HS-5 (cell line): ENCODE data around the gene SLC29A2.

Experiments used
- DNase-seq: peaks from one replicate; pipeline ENCODE4 v3.0.0-alpha.2; 2012; ENCODE audit warnings: low read depth

Gene SLC29A2

DNA sequence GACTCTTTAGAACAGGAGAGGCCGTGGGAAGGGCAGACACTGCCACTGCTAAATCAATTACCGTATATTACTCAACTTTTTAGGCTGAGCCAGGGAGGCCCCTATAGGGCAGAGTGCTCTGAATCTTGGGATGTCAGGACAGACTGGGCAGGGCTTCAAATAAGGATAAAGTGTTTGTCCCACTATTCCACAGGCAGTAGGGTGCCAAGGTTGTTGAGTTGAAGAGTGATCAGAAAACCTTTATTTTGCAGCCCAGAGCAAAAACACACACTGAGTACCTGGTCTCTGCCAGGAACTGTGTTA, 22.5 kb downstream of the SLC29A2 start:
- no peak for DNase-seq

GRCh38 chr11:66347425-66348276, 23.9 kb downstream of the SLC29A2 start, which contains the start of gene B4GAT1:
TSS of gene B4GAT1 (minus strand) at chr11:66347629. CDS start at chr11:66347545, 84 bp downstream.
- peak; percentile 89 for DNase-seq

DNA sequence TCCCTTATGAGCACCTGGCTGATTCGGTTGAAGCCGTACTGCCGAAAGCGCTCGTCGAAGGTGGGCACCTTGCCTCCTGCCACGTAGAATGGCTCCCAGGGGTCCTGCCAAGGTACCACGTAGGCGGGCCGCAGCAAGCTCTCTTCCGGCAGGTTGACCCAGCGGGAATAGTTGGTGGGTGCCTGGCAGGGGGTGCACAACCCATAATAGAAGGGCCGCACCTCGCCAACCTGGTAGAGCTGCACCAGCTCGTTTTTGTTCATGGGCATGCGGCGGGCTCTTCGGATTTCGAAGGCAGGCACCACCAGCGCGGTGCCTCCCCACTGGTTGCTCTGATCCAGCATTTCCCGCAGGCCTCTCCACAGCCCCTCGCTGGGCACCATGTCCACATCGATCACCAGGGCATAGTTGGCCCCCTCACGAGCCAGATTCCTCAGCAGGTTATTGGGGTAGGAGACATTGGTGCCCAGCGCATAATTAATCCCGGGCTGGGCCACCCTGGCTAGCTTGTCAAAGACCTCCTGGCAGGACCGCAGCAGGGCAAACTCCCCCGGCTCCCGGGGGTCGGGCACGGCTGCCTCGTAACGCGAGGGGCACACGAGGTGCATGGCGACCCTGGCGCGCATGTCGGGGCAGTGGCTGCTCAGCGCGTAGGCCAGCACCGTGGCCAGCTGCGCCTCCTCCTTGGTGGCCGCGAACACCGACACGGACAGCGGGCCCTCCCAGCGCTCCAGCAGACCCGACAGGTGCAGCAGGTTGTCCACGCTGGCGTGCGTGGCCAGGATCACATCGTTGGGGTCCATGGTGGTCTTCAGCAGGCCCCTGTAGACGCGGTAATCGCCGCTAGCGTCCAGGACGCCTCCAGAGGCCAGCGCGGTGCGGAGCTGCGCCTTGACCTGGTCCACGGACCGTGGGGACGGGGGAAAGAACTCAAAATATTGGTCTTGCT, 24.8 kb downstream of the SLC29A2 start:
- DNase-seq: no peak

- DNase-seq: no peak
These were observed 26.3 kb downstream of the SLC29A2 start for GRCh38 chr11:66345316-66345649.

DNA sequence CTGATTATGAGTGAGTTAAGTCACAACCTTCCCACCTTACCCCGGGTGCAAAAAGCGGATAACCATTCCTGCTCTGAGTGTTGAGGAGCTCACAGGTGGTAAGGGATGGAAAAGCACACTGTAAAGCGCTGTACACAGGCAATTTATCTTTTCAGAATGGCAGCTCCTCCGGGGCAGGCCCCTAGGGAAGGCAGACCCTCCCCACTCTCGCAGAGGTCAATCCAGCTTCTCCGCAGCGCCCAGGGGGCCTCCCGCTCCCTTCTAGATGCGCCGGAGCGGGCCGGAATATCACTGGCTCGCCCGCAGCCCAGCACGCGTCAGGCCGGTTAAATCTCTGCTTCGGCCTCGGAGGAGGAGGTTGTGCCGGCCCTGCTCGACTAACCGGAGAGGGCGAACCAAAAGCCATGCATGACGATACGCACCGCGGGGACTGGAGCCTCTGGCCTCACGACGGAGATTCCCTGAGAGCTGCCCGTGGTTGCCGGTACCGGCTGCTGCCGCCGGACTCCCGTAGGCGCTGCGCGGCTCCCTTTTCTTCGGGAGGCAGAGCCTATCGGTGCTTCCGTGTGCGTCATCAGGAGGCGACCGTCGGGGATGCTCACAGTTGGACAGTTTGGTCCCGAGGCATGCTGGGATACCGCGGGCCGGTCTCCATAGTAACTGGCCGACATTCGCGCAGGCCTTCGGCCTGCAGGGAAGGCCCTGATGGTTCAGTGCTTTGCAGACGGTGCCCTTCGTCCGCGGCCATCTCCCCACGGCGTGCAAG, 26.8 kb downstream of the SLC29A2 start, which contains the start of gene BRMS1:
TSS of gene BRMS1 (minus strand) at position 555 of the 766 bp plus-strand sequence. CDS start 2,870 bp downstream, outside the sequence.
- peak; percentile 84 for DNase-seq

- DNase-seq: no peak
These were observed 28.4 kb downstream of the SLC29A2 start for GRCh38 chr11:66343176-66343575.

- DNase-seq: no peak
These were observed 29.9 kb downstream of the SLC29A2 start for GRCh38 chr11:66341502-66342126.

GRCh38 chr11:66340596-66341501, 30.7 kb downstream of the SLC29A2 start:
- DNase-seq: no peak

GRCh38 chr11:66339686-66340483, 31.7 kb downstream of the SLC29A2 start:
- no peak for DNase-seq

- no peak for DNase-seq
These were observed 32.3 kb downstream of the SLC29A2 start for GRCh38 chr11:66339162-66339675.

- DNase-seq: no peak
These were observed 33.0 kb downstream of the SLC29A2 start for GRCh38 chr11:66338276-66339161.

DNA sequence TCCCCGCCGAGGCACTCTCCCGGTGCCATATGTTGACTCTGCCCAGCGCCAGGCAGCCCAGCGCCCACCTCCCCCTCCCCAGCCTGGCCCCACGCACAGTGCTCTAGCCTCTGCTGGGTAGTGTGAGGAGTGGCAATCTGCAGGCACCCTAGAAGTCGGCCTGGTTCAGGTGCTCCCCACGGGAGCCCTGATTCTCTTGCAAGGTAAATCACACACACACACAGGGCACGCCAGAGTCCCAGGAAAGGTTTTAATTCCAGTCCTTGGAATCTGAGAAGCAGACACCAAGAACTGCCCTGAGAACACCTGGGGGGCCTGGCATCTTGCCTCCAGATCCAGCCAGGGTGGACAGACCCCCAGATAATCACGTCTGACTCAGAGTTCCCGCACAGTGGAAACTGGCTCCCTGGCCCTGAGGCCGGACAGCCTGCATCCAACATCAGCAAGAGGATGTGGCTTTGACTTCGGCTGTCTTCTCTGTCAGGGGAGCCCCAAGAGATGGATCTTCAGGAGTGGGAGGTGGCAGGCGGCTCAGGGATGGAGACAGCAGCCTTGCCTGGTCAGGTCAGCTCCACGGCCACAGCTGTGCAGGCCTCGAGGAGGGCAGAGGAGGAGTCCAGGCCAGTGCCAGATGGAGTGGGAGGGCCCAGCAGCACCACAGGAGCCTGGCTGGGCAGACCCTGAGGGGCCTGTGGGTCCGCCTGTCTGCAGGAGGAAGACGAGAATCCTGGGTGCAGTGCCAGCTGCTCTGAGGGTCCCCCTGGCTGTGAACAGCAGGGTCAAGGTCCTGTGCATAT, 34.3 kb downstream of the SLC29A2 start:
- no peak for DNase-seq

- peak; percentile 97 for DNase-seq
These were observed 35.1 kb downstream of the SLC29A2 start, which contains the start of gene RIN1 for GRCh38 chr11:66336234-66337102. TSS of gene RIN1 (minus strand) at chr11:66336434. CDS start at chr11:66336402, 32 bp downstream.

DNA sequence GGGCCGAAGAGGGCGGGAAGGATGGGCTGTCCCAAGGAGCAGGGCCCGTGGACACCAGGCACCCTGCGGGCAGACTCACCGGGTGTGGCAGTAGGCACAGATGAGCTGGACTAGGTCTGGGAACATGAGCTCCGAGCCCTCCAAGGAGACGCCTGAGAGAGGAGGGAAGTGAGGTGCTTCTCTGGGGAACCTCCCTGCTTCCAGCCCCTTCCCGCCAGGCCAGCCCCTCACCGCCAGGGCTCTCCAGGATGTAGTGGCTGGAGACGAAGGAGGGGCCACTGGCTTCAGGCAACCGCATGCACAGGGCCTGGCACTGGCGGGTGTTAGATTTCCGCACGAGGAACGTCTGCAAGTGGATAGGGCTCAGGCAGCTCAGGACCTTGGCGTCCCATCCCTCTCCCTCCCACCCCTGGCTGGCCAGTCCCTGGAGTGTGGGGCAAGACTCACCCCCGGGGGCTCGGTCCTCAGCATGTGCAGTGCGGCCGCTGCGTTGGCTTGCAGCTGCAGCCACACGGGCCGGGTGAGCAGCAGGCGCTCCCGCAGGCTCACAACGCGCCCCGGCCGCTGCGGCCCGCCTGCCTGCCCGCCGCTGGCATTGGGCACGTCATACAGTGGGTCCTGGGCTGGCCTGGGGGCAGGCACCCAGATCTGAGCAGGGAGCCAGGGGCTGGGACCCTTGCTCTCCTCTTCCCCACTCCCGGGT, 35.9 kb downstream of the SLC29A2 start:
- DNase-seq: no peak

GRCh38 chr11:66334605-66335442, 36.7 kb downstream of the SLC29A2 start:
- no peak for DNase-seq
